ENCODE results near the gene SLC34A1. TPM values are rescaled to one million over a fixed set of nuclear protein-coding genes. Genes with fewer than 3 reads are reported as not detected.

Gene SLC34A1
- polyA plus RNA-seq, 3 donors, result not detected

DNA sequence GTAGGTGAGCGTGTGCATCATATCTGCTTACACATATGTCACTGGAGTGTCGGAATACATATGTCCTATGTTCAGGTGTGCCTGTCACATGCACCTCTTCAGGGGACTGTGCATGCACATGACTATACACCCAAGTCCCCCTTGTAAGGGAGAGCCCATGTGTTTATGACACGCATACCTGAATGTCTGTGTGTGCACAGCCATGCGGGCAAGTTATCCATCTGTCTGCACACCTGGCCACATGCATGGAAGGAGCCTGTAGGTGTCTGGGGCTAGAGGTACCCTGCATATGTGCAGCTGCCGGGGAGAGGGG, 27.1 kb upstream of the SLC34A1 start:
- 74% methylated on average over 5 of the region's 5 CpGs for WGBS (ENCODE audit: insufficient coverage)
- no peak for DNase-seq
- H3K36me3 ChIP-seq (replicated peaks in 1 of 2; ENCODE audit: control insufficient read depth in 1 of 2, insufficient read depth in 2 of 2, low read length in 2 of 2), result peaks cover 2 to 6% of the 10 kb centered on the region in 2 donors
- TF ChIP-seq, protein P1, sequence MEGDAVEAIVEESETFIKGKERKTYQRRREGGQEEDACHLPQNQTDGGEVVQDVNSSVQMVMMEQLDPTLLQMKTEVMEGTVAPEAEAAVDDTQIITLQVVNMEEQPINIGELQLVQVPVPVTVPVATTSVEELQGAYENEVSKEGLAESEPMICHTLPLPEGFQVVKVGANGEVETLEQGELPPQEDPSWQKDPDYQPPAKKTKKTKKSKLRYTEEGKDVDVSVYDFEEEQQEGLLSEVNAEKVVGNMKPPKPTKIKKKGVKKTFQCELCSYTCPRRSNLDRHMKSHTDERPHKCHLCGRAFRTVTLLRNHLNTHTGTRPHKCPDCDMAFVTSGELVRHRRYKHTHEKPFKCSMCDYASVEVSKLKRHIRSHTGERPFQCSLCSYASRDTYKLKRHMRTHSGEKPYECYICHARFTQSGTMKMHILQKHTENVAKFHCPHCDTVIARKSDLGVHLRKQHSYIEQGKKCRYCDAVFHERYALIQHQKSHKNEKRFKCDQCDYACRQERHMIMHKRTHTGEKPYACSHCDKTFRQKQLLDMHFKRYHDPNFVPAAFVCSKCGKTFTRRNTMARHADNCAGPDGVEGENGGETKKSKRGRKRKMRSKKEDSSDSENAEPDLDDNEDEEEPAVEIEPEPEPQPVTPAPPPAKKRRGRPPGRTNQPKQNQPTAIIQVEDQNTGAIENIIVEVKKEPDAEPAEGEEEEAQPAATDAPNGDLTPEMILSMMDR (IDR thresholded peaks at IDR 0.05), result no peak
- peak overlapping the region; percentile 96 for H3K4me2 ChIP-seq (replicated peaks; ENCODE audit: extremely low read depth, low read length, poor library complexity, severe bottlenecking)
- H3K79me2 ChIP-seq (ENCODE audit: insufficient read depth, low read length), result peaks cover 45% of the 10 kb centered on the region
- H3K4me1 ChIP-seq (ENCODE audit: control insufficient read depth in 1 of 2, insufficient read depth in 2 of 2, low read length in 2 of 2), result peaks cover 94 to 100% of the 10 kb centered on the region in 2 donors
- H3K9ac ChIP-seq (ENCODE audit: insufficient read depth, low read length, poor library complexity, severe bottlenecking), result no peak overlapping the region
- no peak overlapping the region for H2AFZ ChIP-seq (ENCODE audit: insufficient read depth, low read depth, low read length, poor library complexity, severe bottlenecking)
- peak overlapping the region in 1 of 2 donors; percentile 87 for H3K27ac ChIP-seq (ENCODE audit: low read depth in 1 of 2, low read length in 2 of 2)
- peaks cover 3 to 11% (median 7%) of the 10 kb centered on the region in 7 donors for H3K9me3 Mint-ChIP-seq
- H3K27me3 Mint-ChIP-seq (ENCODE audit: low read depth in 3 of 3), result peaks cover 0 to 2% (median 1%) of the 10 kb centered on the region in 3 donors
- peaks cover 38% of the 10 kb centered on the region for H4K20me1 ChIP-seq (ENCODE audit: insufficient read depth, low read length)
- H3K9me3 ChIP-seq (replicated peaks in 1 of 2; ENCODE audit: control insufficient read depth in 1 of 2, insufficient read depth in 1 of 2, low read length in 2 of 2), result peaks cover 0 to 7% of the 10 kb centered on the region in 2 donors
- intact Hi-C loops (cut with micrococcal nuclease), result no loop called here
- H3K27me3 ChIP-seq (ENCODE audit: control insufficient read depth in 2 of 2, insufficient read depth in 2 of 2, low read length in 2 of 2), result no peaks in the 10 kb centered on the region
- H3K4me1 Mint-ChIP-seq, result peaks cover 91% of the 10 kb centered on the region
- peaks cover 13 to 24% of the 10 kb centered on the region in 2 donors for H3K36me3 Mint-ChIP-seq
- H3K4me3 Mint-ChIP-seq, result peak overlapping the region; percentile 89 to 95
- peak overlapping the region; percentile 63 to 96 (median 94) for H3K27ac Mint-ChIP-seq
- H3K4me3 ChIP-seq (replicated peaks in 1 of 3; ENCODE audit: low read depth in 2 of 3, low read length in 3 of 3), result peak overlapping the region in 1 of 3 experiments; percentile 96

DNA sequence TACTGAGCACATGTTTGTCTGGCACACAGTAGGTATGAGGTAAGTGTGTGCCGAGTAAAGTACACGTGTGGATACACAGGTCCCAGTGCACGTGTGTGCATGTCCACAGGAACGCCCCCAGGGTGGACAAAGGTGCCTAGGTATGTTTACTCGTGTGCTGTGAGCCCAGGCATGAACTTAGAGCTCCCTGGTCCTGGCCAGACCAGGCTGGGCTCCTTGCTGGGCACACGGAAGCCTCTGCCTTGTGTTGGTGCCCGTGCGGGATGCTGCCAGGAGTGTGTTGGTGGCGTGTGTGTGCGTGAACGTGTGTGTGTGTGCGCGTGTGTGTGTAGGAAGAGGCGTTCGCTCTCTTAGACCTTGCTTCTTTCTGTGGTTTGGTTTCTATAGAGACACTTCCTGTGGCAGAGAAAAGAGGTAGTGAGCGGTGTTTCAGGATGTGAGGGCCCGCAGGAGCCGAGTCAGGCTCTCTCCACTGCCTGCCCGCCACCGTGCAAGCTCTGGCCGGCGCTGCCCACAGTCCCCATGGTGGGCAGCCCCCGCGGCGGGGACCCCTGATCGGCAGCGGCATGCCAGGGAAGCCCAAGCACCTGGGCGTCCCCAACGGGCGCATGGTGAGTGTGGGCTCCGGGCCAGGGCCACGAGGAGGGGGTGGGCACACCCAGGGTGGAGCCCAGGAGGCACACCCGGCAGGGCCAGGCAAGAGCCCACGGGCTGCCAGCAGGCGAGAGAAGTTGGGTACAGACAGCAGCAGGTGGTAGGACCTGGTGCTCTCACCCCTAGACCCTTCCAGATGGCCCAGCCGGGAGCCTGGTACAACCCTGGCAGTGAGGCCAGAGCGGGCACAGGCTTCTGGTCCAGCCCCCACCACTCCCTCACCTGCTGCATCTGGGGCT, 26.5 kb upstream of the SLC34A1 start, which contains the start of gene RGS14:
Gene RGS14, plus strand, starts transcription at position 466 of the 893 bp plus-strand sequence. Its CDS starts 101 bp downstream, at position 567.
- Mint-ChIP-seq H3K36me3 (peaks cover 13 to 24% of the 10 kb centered on the region in 2 donors), H3K4me1 (peaks cover 91% of the 10 kb centered on the region), H3K9me3 (peaks cover 3 to 11% (median 7%) of the 10 kb centered on the region in 7 donors), H3K27me3 (ENCODE audit: low read depth in 3 of 3) (peaks cover 0 to 5% (median 1%) of the 10 kb centered on the region in 3 donors), H3K4me3 (peak within 1 kb of the TSS; percentile 89 to 95), H3K27ac (peak within 1 kb of the TSS; percentile 86 to 96 (median 94))
- Histone ChIP-seq H3K9ac (ENCODE audit: insufficient read depth, low read length, poor library complexity, severe bottlenecking) (peak within 1 kb of the TSS; percentile 81), H2AFZ (ENCODE audit: insufficient read depth, low read depth, low read length, poor library complexity, severe bottlenecking) (peak within 1 kb of the TSS; percentile 65), H3K4me3 (replicated peaks in 1 of 3; ENCODE audit: low read depth in 2 of 3, low read length in 3 of 3) (peak within 1 kb of the TSS; percentile 61 to 96 (median 84)), H4K20me1 (ENCODE audit: insufficient read depth, low read length) (peaks cover 44% of the 10 kb centered on the region), H3K4me1 (ENCODE audit: control insufficient read depth in 1 of 2, insufficient read depth in 2 of 2, low read length in 2 of 2) (peaks cover 94 to 100% of the 10 kb centered on the region in 2 donors), H3K27ac (ENCODE audit: low read depth in 1 of 2, low read length in 2 of 2) (peak within 1 kb of the TSS; percentile 58 to 87), H3K36me3 (replicated peaks in 1 of 2; ENCODE audit: control insufficient read depth in 1 of 2, insufficient read depth in 2 of 2, low read length in 2 of 2) (peaks cover 2 to 6% of the 10 kb centered on the region in 2 donors), H3K9me3 (replicated peaks in 1 of 2; ENCODE audit: control insufficient read depth in 1 of 2, insufficient read depth in 1 of 2, low read length in 2 of 2) (peaks cover 0 to 7% of the 10 kb centered on the region in 2 donors), H3K4me2 (replicated peaks; ENCODE audit: extremely low read depth, low read length, poor library complexity, severe bottlenecking) (peak within 1 kb of the TSS; percentile 96), H3K79me2 (ENCODE audit: insufficient read depth, low read length) (peaks cover 48% of the 10 kb centered on the region), H3K27me3 (ENCODE audit: control insufficient read depth in 2 of 2, insufficient read depth in 2 of 2, low read length in 2 of 2) (no peaks in the 10 kb centered on the region)
- under 1% methylated on average over 34 of the region's 37 CpGs for WGBS (ENCODE audit: insufficient coverage)
- TF ChIP-seq, protein P1 (IDR thresholded peaks at IDR 0.05), result no peak
- intact Hi-C loops (cut with micrococcal nuclease), result no loop called here
- peak; percentile 82 to 90 (median 87) for DNase-seq

Measured in CD14-positive monocyte (primary cell).